ENCODE results near the gene CPNE5. TPM values are rescaled to one million over a fixed set of nuclear protein-coding genes. Genes with fewer than 3 reads are reported as not detected.

Gene CPNE5
- total and polyA plus RNA-seq, 2 of the 4 experiments (the other 2 are of a cell fraction) = 0.07 TPM; not detected in 1

DNA sequence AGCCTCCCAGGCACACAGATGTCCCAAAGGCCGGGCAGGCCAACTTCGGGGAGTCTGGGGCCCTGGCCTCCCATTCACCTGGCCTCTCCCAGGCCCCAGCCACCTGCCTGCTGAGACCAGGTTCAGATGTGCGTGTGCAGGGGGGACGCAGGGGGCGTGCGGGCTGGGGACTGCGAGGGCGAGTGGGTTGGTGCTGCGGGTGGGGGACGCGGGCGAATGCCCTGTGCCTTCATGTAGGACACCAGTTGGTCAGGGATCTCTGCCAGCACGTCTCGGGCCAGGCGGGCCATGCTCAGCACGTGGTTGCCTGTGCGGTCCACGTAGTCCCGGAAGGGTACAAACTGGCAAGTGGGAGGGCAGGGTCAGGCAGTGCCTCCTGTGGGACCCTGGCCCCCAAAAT lies 97.1 kb downstream of the CPNE5 start:
- ATAC-seq (ENCODE audit: low read depth) (no peak), DNase-seq (no peak)
- H3K56ac ChIP-seq (ENCODE audit: extremely low read depth, insufficient read depth, low read length) = no peak overlapping the region
- no peak overlapping the region for H2BK5ac ChIP-seq (ENCODE audit: low read depth, low read length, poor library complexity, severe bottlenecking)
- H3K79me1 ChIP-seq (ENCODE audit: low read depth in 1 of 2, low read length in 2 of 2) = no peaks in the 10 kb centered on the region
- no TSS peak for BruUV-seq (replicated peaks)
- no peaks in the 10 kb centered on the region for H3K4me1 ChIP-seq (ENCODE audit: control insufficient read depth, insufficient read depth, low read length)
- ChIA-PET POLR2A (ENCODE audit: unreplicated experiment) (no interaction called here), CTCF (no interaction called here)
- 91% methylated on average over 12 of the region's 19 CpGs; no CpG with 5 or more reads in 1 of the 2 experiments for WGBS, 2 experiments (ENCODE audit: extremely low coverage in 2 of 2, insufficient read length in 1 of 2)
- H3K4me2 ChIP-seq (ENCODE audit: low read depth, low read length) = no peak overlapping the region
- H3K9me3 ChIP-seq (ENCODE audit: control insufficient read depth, insufficient read depth, low read length) = no peaks in the 10 kb centered on the region
- no peak overlapping the region for H4K91ac ChIP-seq (ENCODE audit: insufficient read depth, low read depth, low read length)
- H3K27me3 ChIP-seq (ENCODE audit: control insufficient read depth, insufficient read depth, low read length) = peaks cover 24% of the 10 kb centered on the region
- H3K4me3 ChIP-seq (ENCODE audit: insufficient read depth, low read depth, low read length) = no peak overlapping the region
- intact Hi-C loops (cut with micrococcal nuclease) = no loop called here
- peaks cover 3% of the 10 kb centered on the region; the same call in 1 of the 2 replicates for H4K20me1 ChIP-seq (ENCODE audit: insufficient read depth, low read length)
- no peak overlapping the region for H3K9ac ChIP-seq (ENCODE audit: low read depth, low read length)
- no peak overlapping the region for H2BK20ac ChIP-seq (ENCODE audit: low read depth, low read length)
- H3K23ac ChIP-seq (ENCODE audit: low read depth, low read length) = no peak overlapping the region
- H3K36me3 ChIP-seq (ENCODE audit: control insufficient read depth, insufficient read depth, low read length) = no peaks in the 10 kb centered on the region
- H3K4ac ChIP-seq (ENCODE audit: low read depth, low read length) = no peak overlapping the region
- H2BK15ac ChIP-seq (ENCODE audit: low read depth, low read length) = no peak overlapping the region
- dilution Hi-C loops (cut with HindIII; ENCODE audit: low sequenced_read_pairs, unreplicated experiment) = no loop called here
- H2AK9ac ChIP-seq (replicated peaks; ENCODE audit: low read depth, low read length, poor library complexity) = no peak overlapping the region
- no peak overlapping the region for H4K5ac ChIP-seq (ENCODE audit: low read depth, low read length)
- no peak overlapping the region for H2AK5ac ChIP-seq (ENCODE audit: low read depth, low read length)
- H4K8ac ChIP-seq (ENCODE audit: low read depth in 2 of 2, low read length in 2 of 2) = no peak overlapping the region
- no peak overlapping the region for H2BK120ac ChIP-seq (ENCODE audit: low read depth, low read length)
- no peak for TF ChIP-seq CHD1 (IDR thresholded peaks at IDR 0.05; ENCODE audit: low read depth, low read length)
- TF ChIP-seq, protein P1, sequence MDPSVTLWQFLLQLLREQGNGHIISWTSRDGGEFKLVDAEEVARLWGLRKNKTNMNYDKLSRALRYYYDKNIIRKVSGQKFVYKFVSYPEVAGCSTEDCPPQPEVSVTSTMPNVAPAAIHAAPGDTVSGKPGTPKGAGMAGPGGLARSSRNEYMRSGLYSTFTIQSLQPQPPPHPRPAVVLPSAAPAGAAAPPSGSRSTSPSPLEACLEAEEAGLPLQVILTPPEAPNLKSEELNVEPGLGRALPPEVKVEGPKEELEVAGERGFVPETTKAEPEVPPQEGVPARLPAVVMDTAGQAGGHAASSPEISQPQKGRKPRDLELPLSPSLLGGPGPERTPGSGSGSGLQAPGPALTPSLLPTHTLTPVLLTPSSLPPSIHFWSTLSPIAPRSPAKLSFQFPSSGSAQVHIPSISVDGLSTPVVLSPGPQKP (IDR thresholded peaks at IDR 0.05; ENCODE audit: borderline replicate concordance, low read depth, low read length) = no peak
- TF ChIP-seq CEBPB (IDR thresholded peaks at IDR 0.05; ENCODE audit: low read depth, low read length) = no peak
- no peak for TF ChIP-seq RFX5 (IDR thresholded peaks at IDR 0.05; ENCODE audit: low read depth, low read length)
- no peak for TF ChIP-seq BHLHE40 (IDR thresholded peaks at IDR 0.05; ENCODE audit: low read depth, low read length)
- no peak overlapping the region for H3K27ac ChIP-seq (ENCODE audit: insufficient read depth, low read length)
- H2AFZ ChIP-seq (replicated peaks; ENCODE audit: low read length, poor library complexity) = no peak overlapping the region
- peaks cover 4% of the 10 kb centered on the region; the same call in 1 of the 2 replicates for H3K9me1 ChIP-seq (ENCODE audit: insufficient read depth, low read length)
- in situ Hi-C loops (cut with MboI; ENCODE audit: low sequenced_read_pairs) = no loop called here
- no peak overlapping the region for H3K18ac ChIP-seq (ENCODE audit: low read depth, low read length)
- no peak overlapping the region for H3K14ac ChIP-seq (replicated peaks; ENCODE audit: low read depth, low read length)
